ENCODE data around the gene SUN1. TPM values are rescaled to one million over a fixed set of nuclear protein-coding genes. Genes with fewer than 3 reads are reported as not detected.

The SUN1 gene
- total RNA-seq, 1 donor from 2014 or later: 121 TPM

- no peaks in the 10 kb centered on the region for H3K4me1 Mint-ChIP-seq (ENCODE audit: unreplicated experiment)
- no peaks in the 10 kb centered on the region for H3K27me3 Mint-ChIP-seq
- no peak for DNase-seq (ENCODE audit: extremely low spot score, unreplicated experiment)
- no peak overlapping the region for H3K4me3 Mint-ChIP-seq
- H3K9me3 Mint-ChIP-seq: no peaks in the 10 kb centered on the region
- no peak overlapping the region for H3K27ac Mint-ChIP-seq
- no peak for TF ChIP-seq CTCF (conservative IDR thresholded peaks at IDR 0.05)
- peaks cover 10% of the 10 kb centered on the region for H3K36me3 Mint-ChIP-seq
Observed at GRCh38 chr7:893686-894085, 61.4 kb downstream of the SUN1 start.

- Mint-ChIP-seq H3K27ac (no peak overlapping the region), H3K27me3 (no peaks in the 10 kb centered on the region), H3K36me3 (peaks cover 10% of the 10 kb centered on the region), H3K9me3 (no peaks in the 10 kb centered on the region), H3K4me1 (ENCODE audit: unreplicated experiment) (no peaks in the 10 kb centered on the region), H3K4me3 (no peak overlapping the region)
- DNase-seq (ENCODE audit: extremely low spot score, unreplicated experiment): no peak
- TF ChIP-seq CTCF (conservative IDR thresholded peaks at IDR 0.05): no peak
Observed at GRCh38 chr7:894164-894867, 62.0 kb downstream of the SUN1 start.

- H3K4me3 Mint-ChIP-seq: no peak overlapping the region
Observed at GRCh38 chr7:894927-895450, 62.7 kb downstream of the SUN1 start.

GRCh38 chr7:895451-896052, 63.3 kb downstream of the SUN1 start:
- TF ChIP-seq CTCF (conservative IDR thresholded peaks at IDR 0.05): no peak
- Mint-ChIP-seq H3K27ac (no peak overlapping the region), H3K9me3 (no peaks in the 10 kb centered on the region), H3K4me3 (no peak overlapping the region), H3K4me1 (ENCODE audit: unreplicated experiment) (no peaks in the 10 kb centered on the region), H3K27me3 (no peaks in the 10 kb centered on the region), H3K36me3 (peaks cover 10% of the 10 kb centered on the region)
- no peak for DNase-seq (ENCODE audit: extremely low spot score, unreplicated experiment)

More at GRCh38 chr7:894927-895450, 62.7 kb downstream of the SUN1 start:
- Mint-ChIP-seq H3K27me3 (no peaks in the 10 kb centered on the region), H3K27ac (no peak overlapping the region), H3K4me1 (ENCODE audit: unreplicated experiment) (no peaks in the 10 kb centered on the region), H3K36me3 (peaks cover 10% of the 10 kb centered on the region), H3K9me3 (no peaks in the 10 kb centered on the region)
- TF ChIP-seq CTCF (conservative IDR thresholded peaks at IDR 0.05): no peak
- no peak for DNase-seq (ENCODE audit: extremely low spot score, unreplicated experiment)

GRCh38 chr7:896346-897075, 64.2 kb downstream of the SUN1 start:
- peaks cover 10% of the 10 kb centered on the region for H3K36me3 Mint-ChIP-seq
- no peak overlapping the region for H3K27ac Mint-ChIP-seq
- DNase-seq (ENCODE audit: extremely low spot score, unreplicated experiment): no peak
- H3K4me1 Mint-ChIP-seq (ENCODE audit: unreplicated experiment): no peaks in the 10 kb centered on the region
- H3K27me3 Mint-ChIP-seq: no peaks in the 10 kb centered on the region
- H3K9me3 Mint-ChIP-seq: no peaks in the 10 kb centered on the region
- no peak overlapping the region for H3K4me3 Mint-ChIP-seq
- TF ChIP-seq CTCF (conservative IDR thresholded peaks at IDR 0.05): no peak
